Activated gamma-delta T cell treated with anti-CD3 and anti-CD28 coated beads, Interleukin-2, amount 50 U/mL, for 16 hours (primary cell): ENCODE data around the gene NPHP1.
"Not testable (repeated sequence)": the region's sequence is repeated elsewhere in the genome, so short reads cannot be mapped to it uniquely, and the experiment has no call there.

Experiments used
- DNase-seq: peaks from one replicate; pipeline ENCODE4 v3.0.0-alpha.2; 2020; ENCODE audit warnings: low read depth

The NPHP1 gene

DNA sequence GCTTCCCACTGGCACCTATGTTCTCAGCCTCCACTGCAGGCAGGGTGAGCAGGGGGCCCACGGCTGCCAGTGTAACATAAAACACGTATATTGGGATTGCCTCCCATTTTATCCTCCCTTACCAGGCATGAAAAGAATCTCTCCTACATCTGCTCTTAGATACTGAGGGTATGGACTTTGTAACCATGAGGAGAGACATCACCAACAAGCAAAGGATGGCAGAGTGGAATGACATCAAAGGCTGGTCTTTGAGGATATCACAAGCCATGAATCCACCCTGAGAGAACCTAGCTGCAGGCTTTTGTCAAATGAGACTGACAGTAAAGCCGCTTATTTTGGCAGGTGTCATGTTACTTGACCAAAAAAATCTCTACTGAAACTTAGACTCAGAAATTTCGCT, 7.4 kb downstream of the NPHP1 start:
- no peak for DNase-seq

DNA sequence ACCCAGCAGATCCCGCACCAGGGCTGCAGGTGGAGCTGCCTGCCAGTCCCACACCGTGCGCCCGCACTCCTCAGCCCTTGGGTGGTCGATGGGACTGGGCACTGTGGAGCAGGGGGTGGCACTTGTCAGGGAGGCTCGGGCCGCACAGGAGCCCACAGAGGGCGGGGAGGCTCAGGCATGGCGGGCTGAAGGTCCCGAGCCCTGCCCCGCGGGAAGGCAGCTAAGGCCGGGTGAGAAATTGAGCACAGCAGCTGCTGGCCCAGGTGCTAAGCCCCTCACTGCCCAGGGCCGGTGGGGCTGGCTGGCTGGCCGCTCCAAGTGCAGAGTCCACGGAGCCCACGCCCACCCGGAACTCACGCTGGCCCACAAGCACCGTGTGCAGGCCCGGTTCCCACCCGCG, 14.6 kb downstream of the NPHP1 start:
- DNase-seq, result not testable (repeated sequence)

GRCh38 chr2:110182449-110182848, 22.4 kb downstream of the NPHP1 start:
- DNase-seq, result no peak

DNA sequence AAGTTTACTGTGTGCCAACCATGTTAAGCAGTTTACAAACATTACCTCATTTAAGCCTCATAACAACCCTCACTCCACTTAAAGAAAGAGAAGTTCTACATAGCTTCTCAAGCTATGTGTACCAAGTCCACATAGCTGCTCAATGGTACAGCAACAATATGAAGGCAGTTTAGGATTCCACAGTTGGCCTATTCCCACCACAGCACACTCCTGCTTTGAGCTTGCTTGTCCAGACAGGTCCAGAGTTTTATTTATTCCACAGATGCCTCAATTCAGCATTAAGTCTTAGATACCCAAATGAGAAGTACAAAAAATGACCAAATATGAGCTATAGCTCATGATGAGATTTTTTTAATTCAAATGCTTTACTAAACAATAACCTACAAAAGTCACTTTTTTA, 24.8 kb downstream of the NPHP1 start:
- DNase-seq, result no peak

GRCh38 chr2:110173523-110173922, 31.3 kb downstream of the NPHP1 start:
- no peak for DNase-seq

DNA sequence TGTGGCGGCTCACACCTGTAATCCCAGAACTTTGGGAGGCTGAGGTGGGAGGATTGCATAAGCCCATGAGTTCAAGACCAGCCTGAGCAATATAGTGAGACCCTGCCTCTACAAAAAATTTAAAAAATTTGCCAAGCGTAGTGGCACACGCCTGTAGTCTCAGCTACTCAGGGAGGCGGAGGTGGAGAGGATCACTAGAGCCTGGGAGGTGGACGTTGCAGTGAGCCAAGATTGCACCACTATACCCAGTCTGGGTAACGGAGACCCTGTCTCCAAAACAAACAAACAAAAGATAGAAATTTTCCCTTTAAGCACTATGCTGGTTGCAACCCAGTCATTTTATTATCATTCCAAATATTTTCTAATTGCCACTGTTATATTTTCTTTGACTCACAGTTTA, 32.3 kb downstream of the NPHP1 start:
- DNase-seq, result no peak

- no peak for DNase-seq
Observed at GRCh38 chr2:110170102-110170501, 34.7 kb downstream of the NPHP1 start.

DNA sequence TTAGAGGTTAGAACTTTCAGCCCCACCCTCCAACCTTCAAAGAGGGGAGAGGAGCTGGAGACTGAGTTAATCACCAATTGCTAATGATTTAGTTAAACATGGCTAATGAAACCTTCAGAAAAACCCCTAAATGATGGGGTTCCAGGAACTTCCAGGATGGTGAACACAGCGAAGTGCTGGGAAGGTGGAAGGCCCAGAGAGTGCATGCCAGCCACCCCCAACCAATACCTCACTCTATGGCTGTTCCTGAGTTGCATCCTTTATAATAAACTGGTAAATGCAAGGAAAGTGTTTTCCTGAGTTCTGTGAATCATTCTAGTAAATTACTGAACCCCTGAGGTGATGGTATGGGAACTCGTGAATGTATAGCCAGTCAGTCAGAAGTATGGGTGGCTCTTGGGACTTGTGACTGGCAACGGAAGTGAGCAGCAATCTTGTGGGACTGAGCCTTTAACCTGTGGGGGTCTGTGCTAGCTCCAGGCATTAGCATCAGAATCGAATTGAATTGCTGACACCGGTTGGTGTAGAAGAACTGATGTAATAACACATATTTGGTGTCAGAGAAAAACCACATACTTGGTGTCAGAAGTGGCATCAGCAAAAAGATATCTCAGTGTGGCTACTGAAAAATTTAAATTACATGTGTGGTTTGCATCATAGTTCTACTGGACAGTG, 37.4 kb downstream of the NPHP1 start:
- no peak for DNase-seq

DNA sequence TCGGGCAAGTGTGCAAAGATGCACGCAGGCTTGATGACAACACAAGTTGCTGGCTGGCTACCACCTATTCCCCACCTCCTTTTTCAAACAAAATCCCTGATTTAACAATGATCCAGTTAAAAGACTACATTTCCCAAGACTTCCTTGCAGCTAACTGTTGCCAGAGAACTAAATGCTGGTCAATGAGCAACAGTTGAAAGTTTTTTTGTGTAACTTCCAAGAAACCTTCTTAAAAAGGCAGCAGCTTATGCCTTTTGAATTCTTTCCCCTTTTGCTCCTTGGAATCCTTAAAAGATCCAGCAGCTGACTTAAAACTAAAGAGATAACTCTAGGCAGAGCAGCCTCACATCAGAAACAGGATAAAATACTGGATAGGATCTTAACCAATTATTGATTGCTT, 38.5 kb downstream of the NPHP1 start:
- no peak for DNase-seq

GRCh38 chr2:110157153-110157793, 47.5 kb downstream of the NPHP1 start:
- no peak for DNase-seq

DNA sequence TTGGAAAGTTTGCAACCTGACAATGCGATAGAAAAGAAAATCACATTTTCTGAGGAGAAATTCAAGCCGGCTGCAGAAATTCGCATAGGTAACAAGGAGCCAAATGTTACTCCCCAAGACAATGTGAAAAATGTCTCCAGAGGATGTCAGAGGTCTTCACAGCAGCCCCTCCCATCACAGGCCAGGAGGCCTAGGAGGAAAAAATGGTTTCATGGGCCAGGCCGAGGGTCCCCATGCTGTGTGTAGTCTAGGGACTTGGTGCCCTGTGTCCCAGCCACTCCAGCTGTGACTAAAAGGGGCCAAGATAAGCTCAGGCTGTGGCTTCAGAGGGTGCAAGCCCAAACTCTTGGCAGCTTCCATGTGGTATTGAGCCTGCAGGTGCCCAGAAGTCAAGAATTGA, 50.0 kb downstream of the NPHP1 start:
- DNase-seq, result not testable (repeated sequence)

- DNase-seq, result not testable (repeated sequence)
Observed at GRCh38 chr2:110154188-110154587, 50.6 kb downstream of the NPHP1 start.

- no peak for DNase-seq
Observed at GRCh38 chr2:110153416-110153815, 51.4 kb downstream of the NPHP1 start.

DNA sequence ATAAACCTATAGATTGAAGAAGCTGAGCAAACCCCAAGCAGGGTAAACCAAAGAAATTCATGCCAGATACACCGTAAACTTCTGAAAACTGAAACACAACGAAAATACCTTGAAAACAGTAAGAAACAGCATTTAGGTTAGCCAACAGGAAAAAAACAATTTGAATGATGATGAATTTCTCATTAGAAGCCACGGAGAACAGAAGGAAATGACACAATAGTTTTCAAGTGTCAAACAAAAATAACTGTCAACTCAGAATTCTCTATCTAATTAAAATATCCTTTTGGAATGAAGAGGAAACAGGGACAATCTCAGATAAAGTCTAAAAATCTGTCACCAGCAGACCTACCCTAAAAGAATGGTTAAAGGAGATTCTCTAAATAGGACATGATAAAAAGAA, 51.9 kb downstream of the NPHP1 start:
- DNase-seq, result no peak

GRCh38 chr2:110149330-110150220, 55.2 kb downstream of the NPHP1 start:
- no peak for DNase-seq

GRCh38 chr2:110146945-110147332, 57.9 kb downstream of the NPHP1 start:
- DNase-seq, result no peak

- no peak for DNase-seq
Observed at GRCh38 chr2:110146183-110146944, 58.4 kb downstream of the NPHP1 start.

DNA sequence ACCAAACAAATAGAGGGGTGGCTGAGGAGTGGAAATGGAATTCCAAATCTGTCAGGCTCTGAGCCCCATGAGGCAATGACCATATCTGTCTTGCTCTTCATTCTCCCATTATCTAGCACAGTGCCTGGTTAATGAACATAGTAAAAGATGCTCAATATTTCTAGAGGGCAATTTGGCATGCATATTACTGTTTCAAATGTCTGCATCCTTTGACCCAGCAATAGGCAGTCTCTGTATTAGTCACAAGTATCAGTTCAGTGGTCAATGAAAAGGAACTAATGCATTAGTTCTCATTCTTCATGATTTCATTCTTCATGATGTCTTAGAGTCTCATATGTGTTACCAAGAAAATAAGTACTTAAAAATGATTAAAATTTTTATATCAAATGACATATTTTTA, 60.8 kb downstream of the NPHP1 start:
- DNase-seq, result no peak

DNA sequence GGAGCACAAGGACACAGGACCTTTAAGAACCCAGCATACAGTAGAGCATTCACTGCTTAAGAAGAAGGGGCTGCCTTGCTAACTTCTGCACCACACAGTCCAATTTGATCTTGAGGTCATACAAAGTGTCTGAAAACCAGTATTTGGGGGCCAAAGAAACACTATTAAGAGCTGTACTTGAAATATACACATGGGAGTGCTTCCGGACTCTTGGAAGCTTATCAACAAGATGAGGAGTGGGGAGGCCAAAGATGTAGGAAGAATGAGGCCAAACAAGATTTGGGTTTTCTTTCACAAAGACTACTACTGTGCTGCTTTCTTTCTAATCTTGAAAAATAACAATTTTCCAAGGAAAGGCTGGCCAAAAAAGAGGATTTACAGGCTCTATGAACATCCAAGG, 64.4 kb downstream of the NPHP1 start:
- DNase-seq, result no peak

- no peak for DNase-seq
Observed at GRCh38 chr2:110134025-110134424, 70.8 kb downstream of the NPHP1 start.

GRCh38 chr2:110131166-110131565, 73.6 kb downstream of the NPHP1 start:
- no peak for DNase-seq

DNA sequence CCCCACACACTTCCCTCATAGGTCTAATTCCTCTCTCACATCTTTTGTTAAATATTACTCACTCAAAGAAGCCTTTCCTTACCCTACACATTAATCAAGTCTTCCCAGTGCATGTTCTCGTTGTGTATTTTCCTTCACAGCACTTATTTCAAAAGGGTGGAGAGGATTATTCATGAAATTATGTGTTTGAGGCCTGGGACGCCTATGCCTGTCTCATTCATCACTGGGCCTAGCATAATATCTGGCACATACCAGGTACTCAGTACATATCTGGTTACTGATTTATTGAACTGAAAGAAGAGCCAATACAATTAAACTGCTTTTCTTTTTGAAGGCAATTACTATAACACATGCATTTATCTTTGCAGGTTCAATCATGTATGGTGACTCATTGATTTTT, 74.1 kb downstream of the NPHP1 start:
- no peak for DNase-seq
